ENCODE measurements around the gene SLC24A1.
A peak's percentile ranks its signal among the peaks of the same experiment; 100 is the strongest.

SLC24A1 gene

DNA sequence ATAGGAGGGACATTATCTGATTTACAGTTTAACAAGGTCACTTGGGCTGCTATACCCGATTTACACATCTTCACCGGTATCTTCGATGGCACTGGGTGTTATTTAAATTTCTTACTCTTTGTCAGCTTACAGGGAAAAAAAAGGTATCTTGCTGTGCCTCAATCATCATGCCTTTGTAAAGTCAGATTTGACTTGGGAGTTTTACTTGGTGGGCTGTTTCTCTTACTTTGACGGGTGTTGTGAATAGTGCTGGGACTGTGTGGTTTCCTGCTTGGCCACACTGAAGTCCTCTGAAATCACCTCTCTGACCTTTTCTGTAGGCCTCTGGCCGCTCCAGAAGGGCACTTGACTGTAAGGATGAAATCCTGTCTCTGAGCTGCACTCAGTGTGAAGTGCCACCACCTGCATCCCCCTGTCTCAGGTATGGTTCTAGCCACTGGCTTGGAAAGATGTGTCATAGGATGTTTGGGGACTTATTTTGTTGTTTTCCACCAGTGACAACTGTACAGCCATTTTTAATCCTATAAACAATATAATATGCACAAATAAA, 3.1 kb upstream of the SLC24A1 start:
- DNase-seq (ENCODE audit: low read depth) = no peak

DNA sequence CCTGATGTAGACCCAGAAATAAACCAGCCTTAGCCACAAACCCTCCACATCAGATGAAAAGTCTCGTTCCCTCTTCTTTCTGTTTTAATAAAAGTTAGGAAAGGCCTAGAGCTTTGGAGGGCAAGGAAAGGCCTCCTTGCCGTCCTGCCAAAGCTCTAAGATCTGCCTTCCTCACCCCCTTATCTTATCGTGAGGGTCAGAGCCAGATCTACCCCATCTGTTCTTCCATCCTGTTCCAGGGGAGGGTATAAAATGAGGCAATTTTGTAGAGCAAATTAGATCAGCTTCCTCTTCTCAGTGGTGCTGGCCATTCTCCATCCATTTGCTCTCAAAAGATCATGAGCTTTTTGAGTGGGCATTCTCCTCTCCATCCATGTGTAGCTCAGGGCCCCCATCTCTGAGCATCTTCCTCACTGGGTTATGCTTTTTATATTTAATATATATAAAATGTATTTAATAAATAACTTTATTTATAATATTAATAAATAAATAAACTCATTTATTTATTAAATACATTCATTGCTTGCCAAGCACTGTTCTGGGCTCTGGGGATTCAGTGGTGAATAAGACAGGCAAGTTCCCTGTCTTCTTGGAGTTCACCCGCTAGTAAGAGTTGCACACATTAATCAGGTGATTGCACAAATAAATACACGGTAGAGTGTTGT, 2.0 kb upstream of the SLC24A1 start:
- DNase-seq (ENCODE audit: low read depth) = no peak

DNA sequence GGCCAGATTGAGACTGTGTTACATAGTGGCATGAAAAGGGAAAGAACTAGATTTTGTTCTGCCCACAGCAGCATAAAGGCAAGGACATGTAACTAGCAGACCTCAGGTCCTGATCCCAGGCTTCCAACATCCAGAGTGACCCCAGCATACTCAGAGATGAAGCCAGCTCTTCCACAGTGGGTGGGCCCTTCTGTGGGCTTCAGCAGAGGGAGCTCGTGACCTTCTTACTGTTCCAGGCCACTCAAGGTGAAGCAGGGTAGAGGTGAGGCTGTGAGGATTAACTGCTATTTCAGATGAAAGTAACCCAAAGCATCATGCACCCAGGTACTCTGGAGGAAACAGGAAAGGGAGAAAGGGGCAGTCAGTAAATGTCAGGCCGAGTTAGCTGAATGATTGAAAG, 905 bp upstream of the SLC24A1 start:
- DNase-seq (ENCODE audit: low read depth) = no peak

DNA sequence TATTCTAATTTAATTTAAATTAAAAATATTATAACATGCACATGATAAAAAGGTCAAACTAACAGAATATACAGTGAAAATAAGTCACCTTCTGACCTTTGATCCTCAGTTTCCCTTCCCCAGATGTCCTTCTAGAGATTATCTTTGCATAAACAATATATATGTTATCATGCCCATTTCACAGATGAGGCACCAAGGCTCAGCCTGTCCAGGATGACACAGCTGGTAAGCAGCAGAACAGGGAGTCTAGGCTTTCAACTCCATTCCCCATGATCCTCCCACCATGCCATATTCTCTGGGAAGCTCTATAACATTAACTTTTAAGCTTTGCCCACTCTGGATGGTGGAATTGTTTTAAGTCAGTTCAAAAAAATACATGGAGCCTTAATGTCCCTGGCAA, 1.4 kb downstream of the SLC24A1 start:
- DNase-seq (ENCODE audit: low read depth) = no peak

DNA sequence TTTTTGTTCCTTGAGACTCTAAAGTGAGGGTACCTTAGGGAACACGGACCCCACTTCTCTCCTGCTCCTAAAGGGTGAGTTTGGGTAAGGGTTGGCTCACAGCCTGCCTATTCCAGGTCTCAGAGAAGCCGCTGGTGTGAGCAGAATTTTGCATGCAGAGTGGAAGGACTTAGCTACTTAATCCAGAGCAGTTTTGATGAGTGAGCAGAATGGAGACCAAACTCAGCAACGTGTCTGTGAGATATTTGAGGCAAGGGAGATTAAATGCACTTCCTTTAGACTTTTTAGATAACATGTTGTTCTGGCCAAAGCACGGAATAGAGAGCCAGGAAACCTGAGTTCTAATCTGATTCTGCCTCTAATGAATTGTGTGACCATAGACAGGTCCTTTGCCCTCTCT, 5.1 kb downstream of the SLC24A1 start:
- no peak for DNase-seq (ENCODE audit: low read depth)

DNA sequence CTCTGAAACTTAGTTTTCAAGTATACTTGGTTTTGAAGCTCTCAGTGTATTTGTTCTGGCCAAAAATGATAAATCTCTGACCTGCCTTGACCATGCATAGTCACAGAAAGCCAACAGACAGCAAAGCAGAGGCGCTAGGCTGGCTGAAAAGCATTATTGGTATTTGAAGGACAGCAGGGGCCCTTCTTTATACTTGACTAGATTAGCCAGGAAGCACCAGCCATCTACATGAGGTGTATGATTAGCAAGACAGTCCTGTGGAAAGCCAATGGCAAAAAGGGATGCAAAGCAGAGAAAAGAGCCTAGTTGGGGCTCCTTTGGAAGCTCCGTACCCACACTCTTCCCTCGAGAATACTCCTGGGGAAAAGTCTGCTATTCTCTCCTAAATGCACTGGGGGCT, 7.8 kb downstream of the SLC24A1 start:
- no peak for DNase-seq (ENCODE audit: low read depth)

DNA sequence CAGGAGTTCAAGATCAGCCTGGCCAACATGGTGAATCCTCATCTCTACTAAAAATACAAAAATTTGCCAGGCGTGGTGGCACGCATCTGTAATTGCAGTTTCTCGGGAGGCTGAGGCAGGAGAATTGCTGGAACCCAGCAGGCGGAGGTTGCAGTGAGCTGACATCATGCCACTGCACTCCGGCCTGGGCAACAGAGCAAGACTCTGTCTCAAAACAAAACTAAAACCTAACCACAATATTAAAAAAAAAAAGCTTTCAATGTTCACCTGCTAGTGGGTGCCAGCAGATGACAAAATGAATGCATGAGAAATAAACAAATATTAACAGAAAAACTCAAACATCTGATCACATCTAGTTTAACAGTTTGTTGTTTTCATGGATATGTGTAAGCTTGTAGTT, 9.0 kb downstream of the SLC24A1 start:
- DNase-seq (ENCODE audit: low read depth) = no peak

DNA sequence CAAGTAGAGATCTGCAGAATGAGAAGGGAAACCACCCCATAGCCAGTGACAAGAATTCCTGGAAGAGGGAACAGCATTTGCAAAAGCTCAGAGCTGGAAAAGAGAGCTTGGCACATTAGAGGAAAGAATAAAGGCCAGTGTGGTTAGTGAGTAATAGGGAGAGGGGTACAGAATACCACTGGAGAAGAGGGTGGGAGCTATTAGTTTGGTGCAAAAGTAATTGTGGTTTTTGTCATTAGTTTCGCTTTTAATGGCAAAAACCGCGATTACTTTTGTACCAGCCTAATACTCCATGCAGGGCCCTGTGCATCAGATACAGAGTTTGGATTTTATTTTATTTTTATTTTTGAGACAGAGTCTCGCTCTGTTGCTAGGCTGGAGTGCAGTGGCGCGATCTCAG, 9.8 kb downstream of the SLC24A1 start:
- DNase-seq (ENCODE audit: low read depth) = no peak

DNA sequence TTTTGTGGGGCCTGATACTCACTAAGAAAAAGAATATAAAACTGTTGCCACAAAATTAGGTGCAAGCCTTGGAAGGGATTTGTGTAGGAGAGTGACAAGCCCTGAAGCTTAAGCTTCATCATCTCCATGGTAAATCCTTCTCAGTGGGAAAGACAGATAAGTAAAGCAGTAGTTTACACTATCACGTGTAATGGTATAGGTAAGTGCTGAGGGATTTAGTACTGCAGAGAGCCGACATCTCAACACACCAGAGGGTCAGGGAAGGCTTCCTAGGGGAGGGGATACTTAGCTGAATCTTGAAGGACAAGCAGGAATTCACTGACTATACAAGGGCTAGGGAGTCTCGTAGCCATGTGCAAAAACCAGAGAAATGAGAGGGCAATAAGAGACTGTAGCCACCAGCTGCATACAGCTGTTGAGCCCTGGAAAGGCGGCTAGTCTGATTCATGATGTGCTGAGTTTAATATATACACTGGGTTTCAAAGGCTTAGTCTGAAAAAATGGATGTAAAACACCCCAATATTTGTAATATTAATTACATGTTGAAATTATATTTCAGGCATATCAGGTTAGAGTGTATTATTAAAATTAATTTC, 11.1 kb downstream of the SLC24A1 start:
- no peak for DNase-seq (ENCODE audit: low read depth)

DNA sequence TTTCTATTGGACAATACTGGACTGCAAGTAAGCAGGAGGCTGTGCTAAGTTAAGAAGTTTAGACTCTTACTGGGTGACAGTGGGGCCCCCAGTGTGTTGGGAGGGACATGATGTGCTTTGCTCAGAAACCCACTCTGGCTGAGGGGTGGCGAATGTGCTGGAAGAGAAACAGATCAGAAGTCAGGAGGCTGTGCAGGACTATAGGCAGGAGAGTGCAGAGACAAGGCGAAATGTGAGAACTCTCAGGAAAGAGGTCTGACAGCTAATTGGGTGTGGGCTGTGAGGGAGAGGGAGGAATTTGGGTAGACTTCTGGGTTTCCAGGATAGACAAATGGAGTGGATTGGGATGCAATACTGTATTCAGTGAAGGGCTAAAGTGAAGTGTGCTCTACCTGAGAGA, 12.0 kb downstream of the SLC24A1 start:
- no peak for DNase-seq (ENCODE audit: low read depth)

DNA sequence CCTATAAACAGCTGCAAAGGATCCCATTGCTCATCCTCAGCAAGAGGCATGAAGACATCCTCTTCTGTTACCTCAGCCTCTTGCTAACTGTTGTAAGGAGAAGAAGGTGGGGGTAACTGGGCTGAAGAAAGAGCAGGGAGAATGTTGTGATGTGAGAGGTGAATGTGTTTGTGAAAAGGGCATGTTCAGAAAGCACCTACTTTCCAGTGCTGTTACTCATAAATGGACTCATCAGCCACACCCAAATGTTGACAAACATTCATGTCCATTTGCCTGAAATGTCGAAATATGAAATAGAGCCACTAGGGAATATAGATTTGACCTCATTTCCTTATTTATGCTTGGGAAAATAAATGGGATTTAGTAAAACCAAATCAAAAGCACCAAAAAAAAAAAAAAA, 12.6 kb downstream of the SLC24A1 start:
- no peak for DNase-seq (ENCODE audit: low read depth)

DNA sequence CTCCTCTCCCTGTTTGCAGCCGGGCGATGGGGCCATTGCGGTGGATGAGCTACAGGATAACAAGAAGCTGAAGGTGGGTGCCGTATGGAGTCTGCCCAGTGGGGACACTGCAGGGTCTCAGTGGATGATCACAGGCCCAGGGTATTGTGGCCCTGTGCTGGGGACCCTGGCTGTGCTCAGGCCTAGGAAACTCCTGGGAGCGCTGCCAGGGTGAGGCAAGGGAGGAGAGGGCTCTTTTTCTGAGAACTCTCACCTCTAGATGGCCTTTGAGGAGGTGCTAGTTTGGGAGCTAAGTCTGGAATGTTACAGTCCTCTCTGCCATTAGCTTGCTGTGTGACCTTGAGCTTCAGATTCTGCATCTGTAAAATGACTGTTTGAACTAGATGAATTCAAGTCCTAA, 16.4 kb downstream of the SLC24A1 start:
- no peak for DNase-seq (ENCODE audit: low read depth)

DNA sequence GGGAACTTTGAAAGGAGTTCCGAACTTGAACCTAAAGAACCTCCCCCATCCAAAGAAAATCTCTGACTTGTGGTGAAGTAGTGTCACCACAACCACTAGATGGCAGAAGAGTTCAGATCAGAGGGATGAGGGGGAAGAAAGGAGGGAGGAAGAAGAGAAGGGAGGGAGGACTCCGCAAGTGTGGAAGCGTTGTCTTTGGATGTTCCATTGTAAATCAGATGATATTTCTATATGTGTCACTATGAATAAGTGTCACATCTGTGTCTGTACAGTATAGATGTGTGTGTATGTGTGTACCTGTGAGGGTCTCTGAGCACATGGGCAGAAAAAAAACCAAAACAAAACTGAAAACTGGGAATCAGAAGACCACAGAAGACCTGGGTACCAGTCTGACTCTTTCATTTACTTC, 16.9 kb downstream of the SLC24A1 start:
- peak; percentile 71 for DNase-seq (ENCODE audit: low read depth)

DNA sequence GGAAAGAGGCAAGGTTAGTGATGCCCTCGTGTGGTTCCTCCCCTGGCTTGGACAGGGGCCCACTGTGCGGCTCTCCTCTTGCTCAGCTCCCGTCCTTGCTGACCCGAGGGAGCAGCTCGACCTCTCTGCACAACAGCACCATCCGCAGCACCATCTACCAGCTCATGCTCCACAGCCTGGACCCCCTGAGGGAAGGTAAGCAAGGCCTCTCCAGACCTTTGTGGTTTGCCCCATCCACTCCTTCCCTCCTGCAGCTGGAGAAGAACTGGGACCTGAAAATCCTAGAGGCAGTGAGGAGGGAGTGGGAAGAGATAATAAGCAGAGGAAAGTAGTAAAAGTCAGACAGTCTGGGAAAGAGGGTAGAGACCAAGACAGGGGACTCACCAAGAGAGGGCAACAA, 17.8 kb downstream of the SLC24A1 start:
- no peak for DNase-seq (ENCODE audit: low read depth)

DNA sequence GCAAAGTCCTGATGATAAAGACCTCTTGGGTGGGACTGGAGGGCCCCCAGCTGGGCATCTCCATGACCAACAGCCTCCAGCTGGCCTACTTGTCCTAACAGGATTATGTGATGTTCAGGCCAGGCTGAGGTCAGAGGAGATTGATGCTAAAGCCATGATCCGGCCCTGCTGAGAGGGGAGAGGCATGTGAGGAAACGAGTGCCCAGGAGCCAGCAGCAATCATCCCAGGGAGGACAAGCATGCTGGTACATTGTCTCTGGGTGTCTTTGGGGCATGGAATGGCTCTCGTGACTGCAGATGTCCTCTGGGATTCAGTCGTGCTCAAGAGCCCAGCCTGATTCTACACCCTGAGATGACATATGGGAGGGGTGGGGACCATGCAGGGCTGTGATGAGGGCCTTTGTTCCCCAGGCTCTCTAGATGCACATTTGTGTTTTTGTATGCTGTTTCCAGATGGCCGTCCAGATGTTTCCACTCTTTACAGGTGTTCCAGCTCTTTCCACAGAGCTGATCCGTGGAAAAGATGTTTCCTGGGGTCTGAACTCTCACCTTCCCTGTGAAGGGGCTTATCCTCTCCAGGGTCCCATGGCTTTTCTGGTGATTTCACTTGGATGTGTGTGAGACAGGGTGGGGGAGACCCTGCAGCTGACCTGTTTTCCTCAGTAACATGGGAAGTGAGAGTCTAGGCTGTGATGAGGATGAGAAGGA, 20.2 kb downstream of the SLC24A1 start:
- DNase-seq (ENCODE audit: low read depth) = no peak

DNA sequence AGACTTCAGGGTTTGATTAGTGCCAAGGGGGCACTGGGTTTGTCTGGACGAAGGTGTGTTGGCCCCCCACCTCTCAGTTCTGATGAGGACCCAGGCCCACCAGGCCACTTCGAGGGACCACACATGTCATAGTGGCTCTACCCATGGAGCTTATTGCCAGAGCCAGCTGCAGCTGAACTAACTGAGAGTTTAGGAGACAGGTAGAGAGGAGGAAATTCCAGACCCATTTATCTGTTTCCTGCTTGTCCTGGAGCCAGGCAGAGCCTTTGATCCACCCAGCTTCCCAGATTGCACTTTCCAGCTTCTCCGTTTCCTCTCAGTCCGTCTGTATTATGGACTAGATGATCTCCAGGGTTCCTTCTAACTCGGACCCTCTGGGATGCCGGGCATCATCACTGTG, 20.9 kb downstream of the SLC24A1 start:
- DNase-seq (ENCODE audit: low read depth) = no peak

DNA sequence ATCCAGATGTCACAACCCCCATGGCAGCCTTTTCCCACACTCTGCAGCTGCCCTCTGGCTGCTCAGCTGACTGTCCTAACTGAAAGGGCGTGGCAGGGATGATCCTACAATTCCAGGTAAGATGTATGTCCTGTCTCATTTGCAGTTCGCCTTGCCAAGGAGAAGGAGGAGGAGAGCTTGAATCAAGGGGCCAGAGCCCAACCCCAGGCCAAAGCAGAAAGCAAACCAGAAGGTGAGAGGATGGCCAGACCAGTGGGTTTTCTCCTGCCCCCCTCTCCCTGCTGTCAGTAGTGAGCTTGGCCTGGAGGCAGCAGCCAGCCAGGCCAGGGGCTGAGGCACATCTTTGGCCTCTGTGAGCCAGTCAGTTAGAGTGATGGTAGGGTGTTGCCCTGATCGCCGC, 22.5 kb downstream of the SLC24A1 start:
- DNase-seq (ENCODE audit: low read depth) = no peak

DNA sequence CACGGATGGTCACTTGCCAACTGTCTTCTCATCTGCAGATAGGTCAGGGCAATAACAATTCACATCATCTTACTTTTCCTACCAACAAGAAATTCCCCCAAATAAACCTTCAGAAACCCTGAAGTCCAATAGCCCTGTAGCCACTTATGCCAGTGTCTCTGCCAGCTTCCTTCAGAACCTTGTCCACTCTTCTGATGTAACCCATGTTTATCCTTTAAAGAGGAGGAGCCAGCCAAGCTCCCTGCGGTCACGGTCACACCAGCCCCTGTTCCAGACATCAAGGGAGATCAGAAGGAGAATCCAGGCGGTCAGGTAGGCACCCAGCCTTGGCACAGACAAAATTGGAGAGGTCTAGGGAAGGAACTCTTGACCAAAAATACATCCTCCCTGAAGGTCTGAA, 23.7 kb downstream of the SLC24A1 start:
- no peak for DNase-seq (ENCODE audit: low read depth)

DNA sequence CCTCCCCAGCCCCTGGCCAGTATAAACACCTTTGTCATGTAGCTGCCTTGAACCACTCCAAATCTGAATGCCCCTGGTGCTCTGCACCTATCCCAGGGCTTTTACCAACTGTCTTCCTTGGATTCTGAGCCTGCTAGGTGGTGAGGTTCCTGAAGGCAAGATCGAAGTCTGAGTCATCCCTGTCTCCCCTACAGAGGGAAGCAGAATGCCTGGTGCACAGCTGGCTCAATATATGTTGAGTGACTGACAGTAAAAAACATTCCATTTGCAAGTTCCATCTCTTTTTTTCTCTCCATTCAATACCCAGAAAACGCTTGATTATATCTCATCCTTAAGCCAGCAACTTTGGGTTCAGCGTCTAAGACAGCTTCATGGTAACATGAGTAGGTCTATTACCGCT, 24.7 kb downstream of the SLC24A1 start:
- no peak for DNase-seq (ENCODE audit: low read depth)

DNA sequence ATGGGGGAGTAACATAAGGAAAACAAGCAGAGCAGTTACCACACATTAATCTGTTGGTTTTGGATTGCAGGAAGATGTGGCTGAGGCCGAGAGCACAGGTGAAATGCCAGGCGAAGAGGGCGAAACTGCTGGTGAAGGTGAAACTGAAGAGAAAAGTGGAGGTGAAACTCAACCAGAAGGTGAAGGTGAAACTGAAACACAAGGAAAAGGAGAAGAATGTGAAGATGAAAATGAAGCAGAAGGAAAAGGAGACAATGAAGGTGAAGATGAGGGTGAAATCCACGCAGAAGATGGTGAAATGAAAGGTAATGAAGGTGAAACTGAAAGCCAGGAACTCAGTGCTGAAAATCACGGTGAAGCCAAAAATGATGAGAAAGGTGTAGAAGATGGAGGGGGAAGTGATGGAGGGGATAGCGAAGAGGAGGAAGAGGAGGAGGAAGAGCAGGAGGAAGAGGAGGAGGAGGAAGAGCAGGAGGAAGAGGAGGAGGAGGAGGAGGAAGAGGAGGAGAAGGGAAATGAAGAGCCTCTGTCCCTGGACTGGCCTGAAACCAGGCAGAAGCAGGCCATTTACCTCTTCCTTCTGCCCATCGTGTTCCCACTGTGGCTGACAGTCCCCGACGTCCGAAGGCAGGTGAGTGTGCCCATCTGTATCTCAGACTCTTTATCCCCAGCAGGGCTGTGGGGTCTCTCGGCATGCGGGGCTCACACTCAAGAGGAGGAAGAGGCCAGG, 28.7 kb downstream of the SLC24A1 start:
- no peak for DNase-seq (ENCODE audit: low read depth)

DNA sequence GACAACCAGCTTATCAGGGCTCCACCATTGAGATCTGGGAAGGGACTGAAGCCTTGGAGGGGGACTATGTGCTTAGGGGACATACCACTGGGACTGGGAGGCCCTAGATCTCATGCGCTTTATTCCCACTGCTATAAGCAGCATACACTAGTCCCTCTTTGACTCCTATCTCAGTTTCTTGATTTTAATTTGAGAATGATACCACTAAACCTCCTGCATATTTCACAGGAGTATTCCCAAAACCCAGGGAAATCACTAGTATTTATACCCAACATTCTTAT, 29.2 kb downstream of the SLC24A1 start:
- no peak for DNase-seq (ENCODE audit: low read depth)

DNA sequence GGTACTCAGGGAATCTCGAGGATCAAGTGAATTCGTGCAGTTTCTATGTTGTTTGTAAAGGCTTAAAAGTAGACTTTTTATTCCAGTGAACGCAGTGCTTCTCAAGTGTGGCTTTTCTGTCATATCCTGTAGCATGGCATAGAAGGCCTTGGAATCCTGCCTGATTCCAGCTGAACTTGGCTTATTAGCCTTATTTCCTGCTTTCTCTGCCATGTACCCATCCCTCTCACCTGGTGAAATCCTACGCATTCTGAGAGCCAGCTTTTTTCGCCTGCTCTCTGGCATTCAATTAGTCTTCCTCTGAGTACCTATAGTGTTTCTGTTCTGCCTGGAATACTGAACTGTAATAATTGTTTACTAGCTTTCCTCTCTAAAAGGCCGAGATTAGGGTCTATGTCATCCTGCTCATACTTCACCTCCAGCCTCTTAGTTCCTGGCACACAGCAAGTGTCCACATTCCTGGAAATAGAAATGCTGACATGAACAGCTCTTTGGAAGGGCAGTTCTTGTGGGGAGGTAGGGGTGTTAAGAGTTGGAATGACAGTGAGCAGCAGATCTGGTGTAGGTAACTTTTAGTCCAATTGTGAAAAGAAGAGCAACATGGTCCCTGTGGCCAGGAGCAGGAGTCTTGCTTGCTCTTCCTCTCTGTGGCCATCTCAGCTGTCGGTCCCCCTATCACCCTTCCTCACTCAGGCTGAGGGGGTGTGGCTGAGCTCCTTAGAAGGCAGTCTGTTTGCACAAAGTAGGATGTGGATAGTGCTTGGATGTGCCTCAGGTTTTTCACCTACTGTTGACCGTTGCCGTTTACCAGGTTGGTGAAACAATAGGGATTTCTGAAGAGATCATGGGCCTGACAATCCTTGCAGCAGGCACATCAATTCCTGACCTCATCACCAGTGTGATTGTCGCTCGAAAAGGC, 30.4 kb downstream of the SLC24A1 start:
- DNase-seq (ENCODE audit: low read depth) = no peak

All from stromal cell of bone marrow (primary cell).